GM18517 (cell line): ENCODE results near the gene RHBDL1.
"Not testable (repeated sequence)": the region's sequence is repeated elsewhere in the genome, so short reads cannot be mapped to it uniquely, and the experiment has no call there.

Experiments used
- ATAC-seq: cut with Tn5 transposase; IDR thresholded peaks from one replicate; pipeline ENCODE4 v1.9.1; 2021; ENCODE audit warnings: mild to moderate bottlenecking, moderate library complexity; ENCODE audit not compliant: unreplicated experiment

Gene RHBDL1

DNA sequence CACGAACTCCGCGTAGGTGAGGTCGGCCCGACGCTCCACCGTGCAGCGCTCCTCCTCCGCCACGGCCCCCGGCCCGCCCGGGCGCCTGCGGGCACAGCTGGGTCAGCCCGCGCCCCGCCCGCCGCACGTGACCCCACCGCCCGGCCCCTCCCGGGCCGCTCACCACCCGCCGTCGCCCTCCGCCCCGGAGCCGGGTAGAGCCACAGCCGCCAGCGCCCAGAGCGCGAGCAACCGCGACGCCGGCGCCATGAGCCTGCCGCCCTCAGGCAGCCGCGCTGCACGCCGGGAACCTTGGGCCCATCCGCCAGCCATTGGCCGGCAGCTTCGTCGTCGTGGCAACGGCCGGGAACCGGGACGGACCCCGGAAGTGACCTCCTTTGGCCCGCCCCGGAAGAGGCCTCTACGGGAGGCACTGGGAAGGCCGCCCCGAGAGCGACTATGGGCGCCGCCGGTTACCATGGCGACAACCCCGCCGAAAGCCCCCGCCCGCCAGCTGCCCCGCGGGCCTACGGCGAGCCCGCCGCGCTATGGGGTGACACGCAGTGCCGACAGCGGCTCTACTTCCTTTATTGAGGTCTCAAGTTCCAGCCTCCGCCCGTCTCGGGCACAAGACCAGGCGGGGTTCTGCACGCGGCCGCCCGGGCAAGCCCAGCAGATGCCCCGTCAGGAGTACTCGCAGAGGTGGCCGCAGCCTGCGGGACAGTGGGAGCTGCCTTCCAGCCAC is 8.8 kb downstream of the RHBDL1 start, which contains the start of gene JMJD8:
JMJD8 (minus strand) TSS at position 264 of the 724 bp plus-strand sequence; CDS start at position 249, 15 bp downstream.
- peak; percentile 58 for ATAC-seq

GRCh38 chr16:684961-685696 is 9.7 kb downstream of the RHBDL1 start:
- no peak for ATAC-seq

DNA sequence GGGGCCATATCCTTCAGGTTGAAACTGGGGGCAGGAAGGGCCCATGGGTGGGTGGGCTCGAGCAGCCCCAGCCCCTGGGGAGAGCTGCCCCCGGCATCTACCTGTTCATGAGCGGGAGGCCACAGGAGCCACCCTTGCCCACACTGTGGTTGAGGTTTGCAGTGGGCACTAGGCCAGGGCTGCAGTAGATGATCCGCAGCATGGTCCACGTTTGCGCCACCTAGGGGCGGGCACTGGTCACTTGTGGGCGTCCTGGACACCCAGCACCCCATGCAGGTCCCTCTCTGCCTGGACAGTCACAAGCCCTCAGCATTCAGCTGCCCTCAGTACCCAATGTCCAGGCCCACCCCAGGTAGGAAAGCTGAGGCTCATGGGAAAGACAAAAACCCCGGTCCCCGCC is 10.5 kb downstream of the RHBDL1 start:
- no peak for ATAC-seq

GRCh38 chr16:686459-687260 is 11.2 kb downstream of the RHBDL1 start:
- ATAC-seq = no peak

DNA sequence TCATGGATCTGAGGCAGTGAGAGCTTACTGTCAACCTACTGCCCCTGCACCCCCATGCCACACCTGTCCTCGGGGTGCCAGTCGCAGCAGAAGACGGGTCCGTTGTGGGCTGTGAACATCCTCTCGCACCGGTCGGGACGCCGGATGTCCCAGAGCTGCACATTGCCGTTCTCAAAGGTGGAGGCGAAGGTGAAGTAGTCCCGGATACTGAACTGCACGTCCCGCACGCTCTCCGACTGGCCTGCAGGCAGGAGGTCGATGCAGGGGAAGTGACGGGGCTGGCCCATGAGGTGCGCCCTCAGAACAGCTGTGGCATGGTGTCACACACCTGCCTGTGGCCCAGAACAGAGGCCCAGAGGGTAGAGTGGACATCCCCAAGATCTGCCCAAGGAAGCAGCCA is 12.0 kb downstream of the RHBDL1 start:
- ATAC-seq = no peak

GRCh38 chr16:689175-689897 is 13.9 kb downstream of the RHBDL1 start:
- no peak for ATAC-seq

- not testable (repeated sequence) for ATAC-seq
These were observed 15.8 kb downstream of the RHBDL1 start for GRCh38 chr16:691242-691641.

DNA sequence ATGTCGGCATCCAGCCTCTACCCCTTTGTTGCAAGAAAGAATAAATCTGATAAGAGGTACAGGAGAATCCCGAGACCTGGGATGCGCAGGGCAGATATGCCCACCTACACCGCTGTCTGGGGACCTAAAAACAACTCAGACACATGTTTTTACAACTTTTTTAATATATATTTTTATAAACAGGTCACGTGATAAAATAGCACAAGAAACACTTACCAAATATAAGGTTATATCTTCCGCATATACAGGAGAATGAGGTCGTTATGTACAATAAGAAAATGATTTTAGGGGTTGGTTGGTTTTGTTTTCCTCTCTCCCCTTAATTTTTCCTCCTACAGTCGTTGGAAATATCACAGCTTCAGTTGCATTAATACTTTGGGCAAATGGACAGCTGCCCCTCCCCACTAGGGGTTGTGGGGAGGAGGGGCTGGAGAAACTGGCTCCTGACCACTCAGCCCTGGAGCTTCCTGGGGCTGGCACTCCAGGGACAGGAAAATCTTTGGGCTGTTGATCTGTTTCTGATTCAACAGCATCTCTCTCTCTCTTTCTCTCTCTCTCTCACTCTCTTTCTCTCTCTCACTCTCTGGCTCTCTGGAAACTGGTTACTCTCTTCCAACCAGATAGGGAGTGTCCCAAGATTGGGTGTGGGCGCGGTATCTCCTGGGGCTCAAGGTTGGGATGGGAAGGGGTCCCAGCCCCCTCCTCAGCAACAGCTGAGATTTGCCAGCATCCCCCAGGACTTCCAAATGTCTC is 17.1 kb downstream of the RHBDL1 start:
- ATAC-seq = no peak

- no peak for ATAC-seq
These were observed 17.9 kb downstream of the RHBDL1 start for GRCh38 chr16:693364-693763.

- no peak for ATAC-seq
These were observed 18.3 kb downstream of the RHBDL1 start for GRCh38 chr16:693766-694165.

DNA sequence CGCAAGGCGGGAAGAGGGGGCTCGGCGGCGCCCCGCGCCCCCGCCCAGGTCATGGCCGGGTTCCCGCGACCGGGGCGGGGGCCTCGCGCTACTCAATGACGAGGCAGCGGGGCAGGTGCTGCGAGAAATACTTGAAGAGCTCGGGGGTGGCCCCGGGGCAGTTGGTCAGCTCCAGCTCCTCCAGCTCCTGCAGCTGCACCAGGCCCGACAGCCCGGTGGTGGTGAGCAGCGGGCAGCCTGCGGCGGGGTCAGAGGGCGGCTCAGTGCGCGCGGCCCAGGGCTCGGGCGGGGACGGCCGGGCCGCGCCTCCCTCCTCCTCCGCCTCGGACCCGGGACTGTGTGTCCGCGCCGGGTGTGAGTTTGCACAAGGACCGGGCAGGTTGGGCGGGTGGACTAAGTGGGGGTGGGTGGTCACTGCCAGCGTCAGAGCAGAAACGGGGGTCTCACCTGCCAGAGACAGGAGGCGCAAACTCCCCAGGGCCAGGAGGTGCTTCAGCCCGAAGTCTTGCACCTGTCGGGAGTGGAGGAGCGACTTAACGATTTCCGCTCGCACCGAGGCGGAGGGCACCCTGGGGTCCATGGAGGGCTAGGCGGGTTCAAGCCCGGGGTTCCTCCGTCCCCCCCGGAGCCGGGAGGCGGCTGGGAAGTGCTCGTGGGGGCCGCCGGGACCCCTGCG is 18.9 kb downstream of the RHBDL1 start:
- ATAC-seq = no peak

DNA sequence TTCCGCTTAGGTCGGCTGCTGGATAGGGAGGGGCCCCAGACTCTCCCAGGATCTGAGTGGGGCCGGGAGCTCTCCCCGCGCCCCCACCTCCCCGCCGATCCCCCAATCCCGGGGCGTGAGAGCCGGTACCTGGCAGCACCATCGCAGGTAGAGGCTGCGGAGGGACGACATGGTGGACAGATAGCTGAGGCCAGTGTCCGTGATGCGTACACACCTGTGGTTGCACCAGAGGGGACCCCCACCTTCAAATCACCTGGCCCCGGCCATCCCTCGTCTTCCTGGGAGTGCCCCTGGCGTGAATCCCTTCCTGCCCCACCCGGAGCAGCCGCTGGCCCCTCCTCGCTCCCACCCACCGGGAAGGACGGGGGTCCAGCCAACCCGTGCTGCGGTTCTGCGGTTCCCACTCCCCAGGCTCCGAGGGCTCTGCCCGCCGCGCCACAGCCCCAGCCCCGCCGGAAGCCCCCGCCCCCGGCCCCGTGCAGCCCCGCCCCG is 19.4 kb downstream of the RHBDL1 start:
- ATAC-seq = no peak

DNA sequence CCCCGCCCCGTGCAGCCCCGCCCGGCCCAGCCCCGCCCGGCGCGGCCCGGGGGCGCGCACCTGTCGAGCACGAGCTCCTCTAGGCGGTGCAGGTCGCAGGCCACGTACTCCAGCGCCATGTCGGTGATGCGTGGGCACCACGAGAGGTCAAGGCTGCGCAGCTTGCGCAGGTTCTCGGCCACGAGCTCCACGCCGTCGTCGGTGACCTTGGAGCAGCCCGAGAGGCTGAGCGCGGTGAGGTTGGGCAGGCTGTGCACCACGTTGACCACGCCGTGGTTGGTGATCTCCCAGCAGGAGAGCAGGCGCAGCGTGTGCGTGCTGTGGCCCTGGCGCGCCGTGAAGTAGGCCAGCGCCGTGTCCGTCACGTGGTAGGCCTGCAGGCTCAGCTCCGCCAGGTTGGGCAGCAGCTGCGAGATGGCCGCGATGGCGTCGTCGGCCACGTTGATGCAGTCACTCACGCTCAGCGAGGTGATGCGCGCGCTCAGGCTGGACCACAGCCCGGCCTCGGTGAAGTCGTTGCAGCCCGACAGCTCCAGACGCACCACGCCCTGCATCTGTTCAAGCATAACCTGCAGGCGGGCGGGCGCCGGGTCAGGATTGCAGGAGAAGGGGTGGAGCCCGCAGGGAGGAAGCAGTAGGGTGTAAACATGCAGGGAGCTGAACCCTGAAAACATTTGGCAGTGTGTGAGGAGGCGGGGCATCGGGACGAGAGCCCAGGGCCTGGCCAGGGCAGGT is 20.1 kb downstream of the RHBDL1 start:
- ATAC-seq = no peak

DNA sequence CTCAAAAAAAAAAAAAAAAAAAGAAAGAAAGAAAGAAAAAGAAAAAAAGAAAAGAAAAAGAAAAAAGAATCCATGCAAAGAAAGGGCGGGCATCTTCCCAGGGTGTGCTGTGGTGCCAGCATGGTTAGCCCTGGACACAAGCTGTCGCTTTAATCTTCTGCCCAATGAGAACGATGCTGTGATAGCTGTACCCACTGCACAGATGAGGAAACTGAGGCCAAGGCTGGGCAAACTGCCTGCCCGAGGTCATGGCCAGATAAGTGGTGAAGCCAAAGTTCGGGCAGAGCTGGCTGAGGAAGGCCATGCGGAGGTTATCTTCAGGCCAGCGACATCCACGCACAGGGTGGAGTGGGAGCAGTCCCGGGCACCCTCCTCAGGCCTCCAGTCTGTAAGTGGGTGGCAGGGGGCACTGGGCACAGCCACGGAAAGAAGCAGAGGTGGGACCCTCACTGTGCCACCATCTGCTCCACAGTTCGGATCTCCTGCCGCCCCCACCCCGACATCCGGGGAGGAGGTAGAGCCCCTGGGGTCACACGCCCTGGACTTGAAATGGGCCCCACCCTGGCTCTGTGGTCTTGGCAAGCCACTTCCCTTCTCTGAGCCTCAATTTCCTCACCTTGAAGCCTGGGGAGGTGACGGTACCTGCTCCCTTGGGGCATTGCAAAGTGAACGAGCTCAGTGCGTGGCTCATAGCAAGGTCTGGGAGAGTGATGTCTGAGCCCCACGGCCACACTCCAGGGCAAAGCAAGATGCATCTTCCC is 23.6 kb downstream of the RHBDL1 start:
- no peak for ATAC-seq

- ATAC-seq = no peak
These were observed 25.5 kb downstream of the RHBDL1 start for GRCh38 chr16:700684-701584.

DNA sequence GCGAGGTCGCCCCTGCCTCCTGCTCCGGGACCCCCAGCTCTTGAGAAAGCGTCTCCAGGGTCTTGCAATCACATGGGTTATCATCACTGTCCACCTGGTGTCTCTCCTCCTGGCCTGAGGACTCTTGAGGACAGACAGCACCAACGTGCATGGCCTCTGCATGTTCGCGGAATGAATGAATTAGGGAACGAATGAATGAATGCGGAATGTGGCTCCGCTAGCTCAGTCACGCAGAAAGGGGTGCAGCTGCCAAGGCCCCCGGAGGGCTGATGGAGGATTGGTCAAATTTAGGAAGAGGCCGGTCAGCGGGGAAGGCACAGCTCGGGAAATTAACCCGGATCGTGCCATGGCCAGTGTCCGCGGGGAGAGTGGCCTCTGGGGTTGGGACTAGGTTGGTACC is 26.9 kb downstream of the RHBDL1 start:
- no peak for ATAC-seq

- no peak for ATAC-seq
These were observed 27.9 kb downstream of the RHBDL1 start for GRCh38 chr16:703406-703805.
